ENCODE data around the gene DLX2. TPM values are rescaled to one million over a fixed set of nuclear protein-coding genes. Genes with fewer than 3 reads are reported as not detected.

Gene DLX2
- total and polyA plus RNA-seq, 2 of the 13 experiments (the other 11 are each of a cell fraction or from before 2014, with no cell fraction given): 0.07 to 0.15 TPM

GRCh38 chr2:172106108-172106961, 3.6 kb upstream of the DLX2 start (continued):
- TF ChIP-seq ZBTB43 (CRISPR knock-in tag; conservative IDR thresholded peaks at IDR 0.05): no peak
- TF ChIP-seq ZMYM4 (CRISPR knock-in tag; IDR thresholded peaks at IDR 0.05): peak; percentile 75
- no peak for TF ChIP-seq ZNF292 (CRISPR knock-in tag; IDR thresholded peaks at IDR 0.05; ENCODE audit: borderline replicate concordance, low read depth)
- TF ChIP-seq ZNF501 (CRISPR knock-in tag; IDR thresholded peaks at IDR 0.05): peak; percentile 76
- TF ChIP-seq MATR3 (CRISPR knock-in tag; IDR thresholded peaks at IDR 0.05): no peak
- no peak for TF ChIP-seq U2AF1 (optimal IDR thresholded peaks at IDR 0.05; ENCODE audit: low read depth, low read length)
- no peak for TF ChIP-seq HMGA1 (CRISPR knock-in tag; conservative IDR thresholded peaks at IDR 0.05)
- no peak for TF ChIP-seq MAFK (conservative IDR thresholded peaks at IDR 0.05 in 1 of 2, IDR thresholded peaks at IDR 0.05 in 1 of 2; ENCODE audit: low read length in 2 of 2)
- 0 out of 2 replicates have a peak, but pooled peaks have one; percentile 75 for TF ChIP-seq FOXC1 (CRISPR knock-in tag; IDR thresholded peaks at IDR 0.05; ENCODE audit: borderline replicate concordance)
- TF ChIP-seq HNF4A (CRISPR knock-in tag; IDR thresholded peaks at IDR 0.05): 0 out of 2 replicates have a peak, but pooled peaks have one; percentile 25
- no peak for TF ChIP-seq NR2F2 (IDR thresholded peaks at IDR 0.05; ENCODE audit: borderline replicate concordance, low read depth)
- no peak for TF ChIP-seq ZFP41 (CRISPR knock-in tag; IDR thresholded peaks at IDR 0.05; ENCODE audit: borderline replicate concordance)
- TF ChIP-seq ZMAT5 (CRISPR knock-in tag; IDR thresholded peaks at IDR 0.05; ENCODE audit: borderline replicate concordance, low read depth): no peak
- no peak for TF ChIP-seq MXI1 (IDR thresholded peaks at IDR 0.05; ENCODE audit: borderline replicate concordance, low read depth, low read length)
- TF ChIP-seq ZFX (CRISPR knock-in tag; IDR thresholded peaks at IDR 0.05; ENCODE audit: low read depth): peak; percentile 56
- TF ChIP-seq TEAD3 (CRISPR knock-in tag; optimal IDR thresholded peaks at IDR 0.05; ENCODE audit: borderline replicate concordance): peak; percentile 47
- no peak for TF ChIP-seq KAT7 (CRISPR knock-in tag; IDR thresholded peaks at IDR 0.05; ENCODE audit: borderline replicate concordance)
- TF ChIP-seq ZNF468 (CRISPR knock-in tag; IDR thresholded peaks at IDR 0.05): no peak
- no peak for TF ChIP-seq ZNF616 (CRISPR knock-in tag; IDR thresholded peaks at IDR 0.05; ENCODE audit: low read depth)
- TF ChIP-seq ZFYVE20 (CRISPR knock-in tag; IDR thresholded peaks at IDR 0.05; ENCODE audit: borderline replicate concordance, low read depth): no peak
- 0 out of 2 replicates have a peak, but pooled peaks have one; percentile 42 for TF ChIP-seq ZNF800 (CRISPR knock-in tag; IDR thresholded peaks at IDR 0.05)
